Measurements from ENCODE around the gene CALU.

CALU gene

GRCh38 chr7:128790315-128791041, 51.3 kb downstream of the CALU start:
- no peak for DNase-seq

- DNase-seq: peak; percentile 17
These were observed 52.2 kb downstream of the CALU start, which contains the start of gene CCDC136 for GRCh38 chr7:128791121-128791971. CCDC136 (plus strand) TSS chr7:128791968; CDS start chr7:128792412, 444 bp downstream.

- DNase-seq: no peak
These were observed 52.8 kb downstream of the CALU start for GRCh38 chr7:128791972-128792327.

GRCh38 chr7:128792471-128793180, 53.5 kb downstream of the CALU start:
- DNase-seq: no peak

GRCh38 chr7:128793181-128793547, 54.0 kb downstream of the CALU start:
- DNase-seq: no peak

GRCh38 chr7:128794020-128794419, 54.9 kb downstream of the CALU start:
- no peak for DNase-seq

GRCh38 chr7:128794436-128794835, 55.3 kb downstream of the CALU start:
- DNase-seq: no peak

- no peak for DNase-seq
These were observed 56.0 kb downstream of the CALU start for GRCh38 chr7:128795129-128795528.

- no peak for DNase-seq
These were observed 57.2 kb downstream of the CALU start for GRCh38 chr7:128796327-128796726.

- DNase-seq: no peak
These were observed 60.3 kb downstream of the CALU start for GRCh38 chr7:128799451-128799850.

- no peak for DNase-seq
These were observed 61.4 kb downstream of the CALU start for GRCh38 chr7:128800567-128800966.

- no peak for DNase-seq
These were observed 61.8 kb downstream of the CALU start for GRCh38 chr7:128801003-128801402.

GRCh38 chr7:128801667-128802418, 62.7 kb downstream of the CALU start:
- no peak for DNase-seq

GRCh38 chr7:128804484-128804883, 65.3 kb downstream of the CALU start:
- no peak for DNase-seq

GRCh38 chr7:128805225-128805624, 66.1 kb downstream of the CALU start:
- no peak for DNase-seq

- DNase-seq: no peak
These were observed 68.0 kb downstream of the CALU start for GRCh38 chr7:128807191-128807590.

GRCh38 chr7:128809363-128809762, 70.2 kb downstream of the CALU start:
- DNase-seq: no peak

GRCh38 chr7:128810473-128810872, 71.3 kb downstream of the CALU start:
- DNase-seq: no peak

GRCh38 chr7:128810997-128811396, 71.8 kb downstream of the CALU start:
- DNase-seq: no peak

- no peak for DNase-seq
These were observed 72.7 kb downstream of the CALU start for GRCh38 chr7:128811631-128812430.

- DNase-seq: no peak
These were observed 73.5 kb downstream of the CALU start for GRCh38 chr7:128812514-128813168.

Data from NCI-H526 treated with DMSO at 0.1 percent for 48 hours (cell line).